Measurements from ENCODE around the gene JOSD2.
"Not testable (repeated sequence)": the region's sequence is repeated elsewhere in the genome, so short reads cannot be mapped to it uniquely, and the experiment has no call there.

Gene JOSD2

DNA sequence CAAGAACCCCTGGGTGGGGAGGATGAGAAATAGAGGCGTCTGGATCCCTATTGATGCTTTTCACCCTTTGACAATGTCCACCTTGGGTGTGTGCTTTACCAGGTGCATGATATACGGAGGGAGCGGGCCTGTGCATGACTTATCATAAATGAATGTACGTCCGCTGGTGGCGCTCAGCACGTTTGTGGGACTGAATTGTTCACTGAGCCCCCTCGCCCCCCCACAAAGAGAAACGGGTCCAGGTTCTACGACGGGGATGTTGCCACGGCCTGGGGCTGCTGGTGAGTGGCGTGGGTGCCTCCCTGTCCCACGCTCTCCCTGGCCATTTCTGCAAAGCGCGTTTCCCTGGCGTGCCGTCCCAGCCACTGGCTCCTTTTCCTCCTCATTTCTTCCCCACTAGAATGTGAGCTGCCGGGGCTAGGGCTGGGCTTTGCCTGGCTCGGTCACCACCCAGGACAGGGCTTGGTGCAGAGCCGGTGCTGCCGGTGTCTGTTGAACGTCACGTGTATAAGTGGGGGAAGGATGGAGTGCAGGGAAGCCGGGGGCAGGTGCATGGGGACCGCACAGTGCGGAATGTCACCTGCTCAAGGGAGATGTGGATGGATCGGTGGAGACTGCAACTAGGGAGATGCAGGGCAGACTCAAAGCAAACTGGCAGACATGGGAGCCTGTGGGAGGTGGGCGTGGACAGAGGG lies 35.7 kb upstream of the JOSD2 start:
- DNase-seq, result no peak

DNA sequence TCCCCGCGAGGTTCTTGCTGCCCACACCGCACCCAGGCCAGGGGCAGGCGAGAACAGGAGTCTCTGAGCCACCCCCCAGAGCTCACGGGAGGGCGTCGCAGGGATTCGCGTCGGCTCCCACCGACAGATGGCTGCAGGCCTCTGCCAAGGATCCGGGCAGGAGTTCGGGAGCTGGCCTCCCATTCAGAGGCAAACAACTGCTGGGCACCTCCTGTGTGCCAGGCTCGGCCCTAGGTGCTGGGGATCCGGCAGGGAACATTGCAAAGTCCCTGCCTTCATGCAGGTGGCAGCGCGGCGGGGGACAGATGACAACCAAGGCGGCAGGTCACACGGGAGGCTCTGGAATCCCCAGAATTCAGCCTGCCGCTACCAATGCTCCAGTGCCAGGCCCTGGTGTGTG lies 32.0 kb upstream of the JOSD2 start:
- DNase-seq, result no peak

DNA sequence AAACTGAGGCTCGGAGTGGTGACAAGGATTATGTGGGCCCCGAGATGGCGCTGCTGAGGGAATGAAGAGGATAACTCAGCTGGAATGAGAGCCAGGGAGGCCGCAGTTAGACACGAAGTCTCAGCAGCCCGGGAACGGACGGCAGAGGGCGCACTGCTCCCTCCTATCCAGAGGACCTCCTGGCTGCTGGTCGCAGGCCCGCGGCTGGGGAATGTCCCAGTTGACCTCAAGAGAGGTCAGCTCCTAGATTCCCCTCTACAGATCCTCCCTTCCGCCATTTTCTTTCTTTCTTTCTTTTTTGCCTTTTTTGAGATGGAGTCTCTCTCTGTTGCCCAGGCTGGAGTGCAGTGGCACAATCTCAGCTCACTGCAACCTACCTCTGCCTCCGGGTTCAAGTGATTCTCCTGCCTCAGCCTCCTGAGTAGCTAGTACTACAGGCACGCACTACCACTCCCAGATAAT lies 26.8 kb upstream of the JOSD2 start:
- DNase-seq, result no peak

DNA sequence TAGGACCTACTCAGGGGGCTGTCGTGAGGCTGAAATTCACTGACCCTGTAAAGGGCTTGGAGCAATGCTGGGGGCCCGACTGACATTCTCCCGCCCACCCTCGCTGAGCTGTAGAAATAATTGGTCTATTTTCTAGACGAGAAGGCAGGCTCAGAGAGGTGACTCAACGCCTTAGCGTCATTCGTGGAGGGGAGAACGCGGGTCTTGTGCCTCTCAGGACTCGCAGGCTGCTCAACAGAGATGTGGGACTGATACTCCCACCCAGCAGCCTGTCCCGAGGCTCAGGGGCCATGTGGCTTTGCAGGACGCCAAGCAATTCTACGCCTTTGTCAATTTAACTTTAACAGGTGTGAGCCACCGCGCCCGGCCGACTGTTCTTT lies 26.3 kb upstream of the JOSD2 start:
- DNase-seq, result no peak

DNA sequence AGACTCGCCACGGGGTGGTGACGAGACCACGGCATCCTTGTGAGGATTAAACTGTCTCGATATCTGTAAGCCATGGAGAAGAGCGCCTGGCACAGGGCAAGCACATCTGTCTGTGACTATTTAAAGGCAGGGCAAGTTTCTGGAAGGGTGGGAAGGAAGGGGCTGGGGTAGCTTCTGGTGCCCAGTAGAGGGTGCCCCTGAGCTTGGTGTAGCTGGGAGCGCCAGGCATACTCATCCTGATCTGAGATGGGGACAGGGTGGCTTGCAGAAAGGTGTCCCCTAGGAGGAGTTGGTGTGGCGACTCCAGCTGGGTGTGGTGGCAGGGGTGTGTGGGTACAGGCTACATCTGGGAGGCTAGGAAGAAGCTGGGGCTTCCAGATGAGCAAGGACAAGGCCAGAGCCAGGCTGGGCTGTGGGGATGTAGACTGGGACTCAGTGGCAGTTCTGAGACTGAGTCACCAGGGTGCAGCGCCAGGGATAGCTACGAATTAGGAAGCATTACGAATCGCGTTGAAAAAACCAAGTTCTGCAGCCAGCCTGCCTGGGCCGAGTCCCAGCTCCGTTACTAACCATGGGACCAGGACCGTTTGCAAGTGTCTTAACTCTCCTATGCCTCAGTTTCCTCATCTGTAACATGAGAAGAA lies 25.8 kb upstream of the JOSD2 start:
- no peak for DNase-seq

DNA sequence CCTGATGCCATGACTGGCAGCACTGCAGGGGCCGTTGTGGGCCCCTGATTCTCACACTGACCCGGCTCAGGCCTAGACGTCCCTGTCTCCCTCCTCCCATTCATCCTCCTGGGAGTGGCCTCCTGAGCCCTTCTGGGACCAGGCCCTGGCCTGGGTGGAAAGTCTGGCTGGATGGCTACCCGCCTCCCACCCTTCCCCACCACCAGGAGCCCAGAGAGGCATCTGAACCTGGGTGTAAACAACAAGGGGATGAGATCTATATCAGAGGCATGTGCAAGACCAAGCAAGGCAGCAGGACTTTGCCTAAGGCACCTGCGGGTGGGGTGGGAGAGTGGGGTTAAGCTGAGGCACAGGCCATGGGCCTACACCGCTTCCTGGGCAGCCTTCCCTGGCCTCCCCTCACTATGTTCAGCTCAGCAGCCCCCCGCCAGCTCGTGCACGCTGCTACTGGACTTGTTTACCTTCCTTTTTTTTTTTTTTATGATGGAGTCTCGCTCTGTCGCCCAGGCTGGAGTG lies 24.7 kb upstream of the JOSD2 start:
- no peak for DNase-seq

DNA sequence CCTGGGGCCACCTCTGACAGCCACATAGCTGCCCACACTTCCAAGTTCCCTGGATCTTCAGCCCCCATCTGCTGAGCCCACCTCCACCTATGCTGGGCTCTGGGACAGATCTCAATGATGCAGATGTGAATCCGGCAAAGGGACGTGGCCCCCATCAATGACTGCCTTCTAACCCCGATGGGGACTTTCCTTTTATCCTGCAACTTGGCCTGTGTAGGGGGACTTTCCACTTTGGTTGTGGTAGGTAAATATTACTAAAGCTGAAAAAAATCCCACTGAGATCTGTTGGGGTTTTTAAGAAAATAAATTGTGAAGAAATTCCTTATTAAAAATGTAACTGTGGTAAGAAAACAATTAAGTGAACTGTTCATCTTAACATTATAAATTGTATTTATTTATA lies 23.5 kb upstream of the JOSD2 start:
- DNase-seq, result no peak

DNA sequence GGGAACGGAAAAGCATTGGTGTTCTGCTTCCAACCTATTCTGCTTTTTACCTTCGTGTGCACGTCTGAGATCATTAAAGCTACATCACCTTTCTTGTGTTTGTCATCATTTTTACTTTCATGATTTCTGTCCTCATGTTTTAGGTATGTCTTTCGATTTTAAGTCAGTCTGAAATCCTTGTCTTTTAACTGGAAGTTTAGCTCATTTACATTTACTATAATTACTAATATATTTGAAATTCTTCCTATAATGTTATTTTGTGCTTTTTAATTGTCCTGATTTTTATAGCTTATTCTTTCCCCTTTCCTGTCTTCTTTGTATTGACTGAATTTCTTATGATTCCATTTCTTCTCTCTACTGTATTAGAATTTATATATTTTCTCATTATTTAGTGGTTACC lies 22.0 kb upstream of the JOSD2 start:
- no peak for DNase-seq

DNA sequence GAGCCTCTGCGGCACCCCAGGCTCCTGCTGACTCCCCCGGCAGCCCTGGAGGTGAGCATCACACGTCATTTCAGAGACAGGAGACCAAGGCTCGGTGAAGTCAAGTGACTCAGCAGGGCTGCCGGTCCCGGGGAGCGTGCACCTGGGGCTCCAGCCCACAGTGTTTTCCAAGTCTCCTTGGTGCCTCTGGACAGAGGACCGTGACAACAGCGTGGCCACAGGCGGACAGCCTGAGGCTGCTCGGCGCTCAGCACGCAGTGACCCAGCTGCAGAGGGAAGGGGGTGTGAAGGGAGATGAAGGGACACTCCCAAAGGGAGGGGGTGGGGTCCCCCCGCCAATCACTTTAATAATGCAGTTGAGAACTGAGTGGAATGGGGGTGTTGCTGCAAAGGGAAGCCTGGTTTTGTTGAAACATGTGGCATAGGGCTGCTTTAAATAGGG lies 20.2 kb upstream of the JOSD2 start:
- no peak for DNase-seq

DNA sequence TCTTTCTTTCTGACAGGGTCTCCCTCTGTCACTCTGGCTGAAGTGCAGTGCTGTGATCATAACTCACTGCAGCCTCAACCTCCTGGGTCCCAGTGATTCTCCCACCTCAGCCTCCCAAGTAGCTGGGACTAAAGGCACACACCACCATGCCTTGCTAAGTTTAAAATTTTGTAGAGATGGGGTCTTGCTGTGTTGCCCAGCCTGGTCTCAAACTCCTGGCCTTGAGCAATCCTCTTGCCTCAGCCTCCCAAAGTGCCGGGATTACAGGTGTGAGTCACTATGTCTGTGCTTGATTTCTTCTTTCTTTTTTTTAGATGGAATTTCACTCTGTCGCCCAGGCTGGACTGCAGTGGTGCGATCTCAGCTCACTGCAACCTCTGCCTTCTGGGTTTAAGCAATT lies 17.1 kb upstream of the JOSD2 start:
- not testable (repeated sequence) for DNase-seq

DNA sequence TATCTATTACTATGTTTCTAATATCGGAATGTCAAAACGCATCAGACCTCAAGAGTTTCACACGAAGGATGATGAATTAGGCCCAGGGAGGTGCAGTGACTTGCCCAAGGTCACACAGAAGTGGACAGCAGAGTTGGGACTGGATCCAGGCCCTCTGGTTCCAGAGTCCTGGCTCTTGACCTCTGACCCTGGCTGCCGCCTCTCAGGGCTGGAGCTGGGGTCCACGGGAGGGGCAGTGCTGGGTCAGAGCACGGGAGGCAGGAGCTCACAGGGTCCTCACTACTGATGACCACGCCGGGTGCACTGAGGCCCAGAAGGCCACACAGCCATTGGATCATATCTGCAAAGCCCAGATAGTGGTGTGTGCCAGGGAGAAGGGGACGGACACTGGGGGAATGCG lies 11.9 kb upstream of the JOSD2 start:
- DNase-seq, result no peak

DNA sequence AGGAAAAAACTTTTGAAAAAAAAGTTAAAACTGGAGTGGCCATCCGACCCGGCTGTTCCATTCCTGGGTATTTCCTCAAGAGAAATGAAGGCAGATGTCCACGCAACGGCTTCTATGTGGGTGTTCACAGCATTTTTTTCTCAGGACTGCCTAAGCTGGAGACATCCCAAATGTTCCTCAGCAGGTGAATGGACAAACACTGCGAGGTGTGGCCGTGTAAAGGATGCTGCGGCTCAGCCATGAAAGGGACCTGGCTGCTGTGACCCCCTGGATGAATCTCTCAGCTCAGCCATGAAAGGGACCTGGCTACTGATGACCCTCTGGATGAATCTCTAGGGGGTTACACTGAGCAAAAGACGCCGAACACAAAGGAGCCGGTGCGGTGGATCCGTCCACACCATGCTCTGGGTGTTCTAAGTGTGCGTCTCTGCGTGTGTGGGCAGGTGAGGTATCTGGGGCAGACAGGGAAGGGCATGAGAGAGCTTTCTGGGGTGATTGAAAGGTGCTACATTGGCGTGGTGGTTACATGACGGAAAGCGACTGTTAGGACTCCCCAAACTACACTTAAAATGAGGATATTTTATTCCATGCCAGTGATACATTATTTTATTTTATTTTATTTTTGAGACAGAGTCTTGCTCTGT lies 10.0 kb upstream of the JOSD2 start:
- no peak for DNase-seq

DNA sequence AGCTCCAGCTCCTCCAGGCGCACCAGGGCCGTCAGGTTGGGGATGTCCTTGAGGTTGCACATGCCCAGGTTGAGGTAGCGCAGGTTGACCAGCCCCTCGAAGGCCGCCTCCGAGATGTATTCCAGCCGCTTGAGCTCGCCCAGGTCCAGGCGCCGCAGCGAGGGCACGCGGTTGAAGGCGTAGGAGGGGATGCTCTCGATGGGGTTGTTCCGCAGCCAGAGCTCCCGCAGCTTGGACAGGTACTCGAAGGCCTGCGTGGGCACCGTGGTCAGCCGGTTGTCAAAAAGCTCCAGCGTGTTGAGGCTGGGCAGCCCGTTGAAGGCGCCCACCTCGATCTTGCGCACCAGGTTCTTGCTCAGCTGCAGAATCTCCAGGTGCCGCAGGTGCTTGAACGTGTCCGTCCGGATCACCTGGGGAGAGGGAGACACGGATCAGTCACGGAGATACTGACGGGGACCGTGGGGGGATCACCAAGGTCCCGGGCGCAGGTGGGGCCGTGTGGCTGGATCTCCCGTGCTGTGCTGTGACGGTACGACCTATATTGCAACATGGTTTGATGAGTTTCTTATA lies 8.1 kb upstream of the JOSD2 start:
- no peak for DNase-seq

DNA sequence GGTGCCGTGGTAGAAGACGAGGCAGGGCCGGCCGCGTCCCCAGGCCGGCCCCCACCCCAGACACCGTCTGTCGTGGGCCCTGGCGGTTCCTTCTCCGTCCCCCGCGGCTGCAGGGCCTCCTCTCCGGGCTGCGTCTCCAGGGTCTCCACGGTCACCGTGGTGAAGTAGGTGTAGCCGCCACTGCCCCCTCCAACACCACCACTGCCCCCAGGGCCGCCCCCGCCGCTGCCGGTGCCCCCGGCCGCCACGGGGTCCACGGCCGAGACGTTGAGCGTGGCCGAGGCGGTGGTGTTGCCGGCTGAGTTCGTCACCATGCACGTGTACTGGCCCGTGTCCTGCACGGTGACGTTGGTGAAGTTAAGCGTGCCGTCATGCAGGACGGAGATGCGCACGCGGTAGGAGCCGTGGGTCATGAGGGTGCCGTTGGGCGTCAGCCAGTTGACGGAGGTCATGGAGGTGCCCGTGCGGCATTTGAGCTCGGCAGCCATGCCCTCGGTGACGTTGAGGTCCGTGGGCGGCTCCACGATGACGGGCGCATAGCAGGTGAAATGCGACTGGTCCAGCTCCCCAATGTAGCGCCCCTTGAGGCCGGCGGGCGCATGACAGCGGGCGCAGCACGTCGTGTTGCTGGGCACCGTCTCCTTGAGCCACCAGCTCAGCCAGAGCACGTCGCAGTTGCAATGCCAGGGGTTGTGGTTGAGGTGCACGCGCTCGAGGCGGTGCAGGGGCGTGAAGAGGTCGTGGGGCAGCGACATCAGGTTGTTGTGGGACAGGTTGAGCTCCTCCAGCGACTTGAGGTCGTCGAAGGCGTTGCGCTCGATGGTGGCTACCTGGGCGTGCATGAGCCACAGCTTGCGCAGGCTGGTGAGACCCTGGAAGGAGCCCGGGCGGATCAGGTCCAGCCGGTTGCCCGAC lies 7.4 kb upstream of the JOSD2 start:
- no peak for DNase-seq

DNA sequence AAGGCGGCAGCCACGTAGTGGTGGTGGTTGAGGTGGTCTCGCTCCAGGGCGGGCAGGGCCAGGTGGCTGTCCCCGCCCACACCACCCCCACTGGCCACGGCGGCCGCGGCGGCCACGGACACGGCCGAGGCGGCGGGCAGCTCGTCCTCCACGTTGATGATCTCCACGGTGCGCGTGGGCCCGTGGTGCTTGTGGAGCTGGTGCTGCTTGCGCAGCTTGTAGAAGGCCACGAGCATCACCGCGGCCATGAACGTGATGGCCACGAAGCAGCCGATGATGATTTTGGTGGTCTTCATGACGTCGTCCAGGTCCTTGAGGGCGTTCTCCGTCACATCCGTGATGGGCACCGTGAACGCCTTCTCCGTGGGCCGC lies 6.7 kb upstream of the JOSD2 start:
- DNase-seq, result no peak

DNA sequence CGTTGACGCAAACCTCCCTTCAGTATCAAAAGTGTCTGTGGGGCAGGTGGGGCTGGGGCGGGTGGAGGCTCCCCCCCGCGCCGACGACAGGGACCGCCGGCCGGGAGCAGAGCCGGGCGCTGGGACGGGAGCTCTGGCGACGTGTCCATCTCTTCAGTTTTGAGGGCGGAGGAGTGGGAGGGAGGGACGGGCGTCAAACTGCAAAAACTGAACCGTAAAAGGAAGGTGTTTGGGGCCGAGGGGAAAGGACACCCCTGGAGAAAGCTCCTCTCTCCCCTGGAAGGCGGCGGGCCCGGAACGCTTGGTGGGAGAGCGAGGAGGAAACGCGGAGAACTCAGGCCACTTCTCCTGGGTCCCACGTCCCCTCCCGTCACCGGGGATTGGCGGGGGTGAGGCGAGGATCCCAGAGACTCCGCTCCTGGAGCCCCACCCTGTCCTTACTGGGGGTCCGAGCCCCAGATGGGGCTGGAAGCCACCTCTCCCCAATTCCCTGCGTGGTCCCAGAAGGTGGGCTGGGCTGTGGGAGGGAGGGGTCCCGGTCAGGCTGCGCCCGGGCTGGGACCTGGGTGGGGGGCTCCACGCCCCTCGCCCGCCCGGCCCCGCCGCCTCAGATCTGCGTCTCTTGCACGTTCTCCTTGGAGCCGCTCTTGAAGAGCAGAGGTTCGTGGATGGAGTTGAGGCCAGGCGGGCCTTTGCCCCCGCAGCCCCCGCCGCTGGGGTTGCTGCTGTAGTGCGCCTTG lies 6.1 kb upstream of the JOSD2 start:
- no peak for DNase-seq

DNA sequence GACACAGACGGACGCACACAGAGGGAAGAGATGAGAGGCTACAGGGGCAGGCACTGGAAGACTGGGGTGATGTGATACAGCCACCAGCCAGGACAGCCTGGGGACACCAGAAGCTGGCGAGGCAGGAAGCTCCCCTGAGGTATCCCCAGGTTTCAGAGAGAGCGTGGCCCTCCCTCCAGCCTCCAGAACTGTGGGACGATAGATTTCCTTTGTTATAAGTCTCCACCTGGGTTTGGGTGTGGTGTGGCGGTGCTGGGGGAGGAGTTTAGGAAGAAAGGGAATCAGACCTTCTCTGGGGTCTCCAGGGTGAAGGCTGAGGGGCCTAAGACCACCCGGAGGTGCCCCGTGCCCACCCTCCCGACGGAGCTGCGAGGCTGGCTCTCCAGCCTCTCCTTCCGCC lies 5.5 kb upstream of the JOSD2 start:
- DNase-seq, result no peak

DNA sequence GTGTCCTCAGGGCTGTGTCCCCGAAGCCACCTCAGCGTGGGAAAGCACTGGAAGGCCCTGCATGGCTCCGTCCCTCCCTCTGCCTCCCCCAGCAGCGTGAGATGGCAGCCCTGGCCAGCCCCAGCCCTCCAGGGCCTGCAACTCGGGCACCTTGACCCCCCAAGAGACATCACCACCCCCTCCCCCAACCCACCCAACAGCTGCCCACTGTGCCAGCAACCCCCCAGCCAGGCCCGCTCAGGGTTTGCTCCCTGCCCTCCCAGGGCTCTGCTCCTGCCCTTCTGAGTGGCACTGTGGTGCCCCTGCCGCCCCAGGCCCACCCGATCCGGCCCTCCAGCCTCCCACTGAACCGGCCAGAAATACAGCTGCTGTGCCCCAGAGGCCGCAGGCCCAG lies 4.2 kb upstream of the JOSD2 start:
- no peak for DNase-seq

DNA sequence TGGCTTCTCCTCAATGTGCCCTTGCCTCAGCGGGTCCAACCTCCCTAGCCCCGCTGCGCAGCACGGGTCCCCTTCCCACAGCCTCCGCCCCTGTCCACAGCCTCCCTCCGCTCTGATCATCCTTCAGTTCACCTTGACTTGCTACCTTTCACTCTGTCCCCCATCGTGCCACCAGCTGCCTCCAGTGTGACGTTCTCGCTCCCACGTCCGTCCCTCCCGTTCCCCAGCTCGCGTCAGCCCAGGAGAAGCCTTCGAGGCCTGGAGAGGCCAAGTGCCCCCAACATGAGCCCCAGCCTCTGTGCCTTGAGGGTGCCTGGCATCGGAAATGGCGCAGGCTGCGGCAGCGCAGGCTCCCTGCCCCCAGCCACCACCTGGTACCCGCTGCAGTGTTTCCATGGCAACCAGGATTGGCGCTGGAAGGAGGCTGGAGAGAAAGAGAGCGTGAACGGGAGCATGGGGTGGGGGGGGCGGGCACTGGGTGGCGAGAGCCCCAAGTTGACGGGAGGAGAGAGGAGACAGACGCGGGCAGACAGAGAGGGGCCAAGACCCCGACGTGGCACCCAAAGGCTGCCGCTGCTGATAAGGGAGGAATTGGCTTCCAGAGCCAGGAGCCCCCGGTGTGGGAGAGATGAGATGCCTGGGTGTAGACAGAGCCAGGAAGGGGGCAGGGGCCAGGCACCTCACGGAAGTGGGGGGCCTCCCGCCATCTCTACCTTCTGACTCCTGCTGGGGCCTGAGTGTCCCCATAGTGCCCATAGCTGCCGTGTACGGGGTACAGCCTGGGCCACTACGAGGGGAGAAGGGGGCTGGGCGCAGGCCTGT lies 3.6 kb upstream of the JOSD2 start:
- no peak for DNase-seq

DNA sequence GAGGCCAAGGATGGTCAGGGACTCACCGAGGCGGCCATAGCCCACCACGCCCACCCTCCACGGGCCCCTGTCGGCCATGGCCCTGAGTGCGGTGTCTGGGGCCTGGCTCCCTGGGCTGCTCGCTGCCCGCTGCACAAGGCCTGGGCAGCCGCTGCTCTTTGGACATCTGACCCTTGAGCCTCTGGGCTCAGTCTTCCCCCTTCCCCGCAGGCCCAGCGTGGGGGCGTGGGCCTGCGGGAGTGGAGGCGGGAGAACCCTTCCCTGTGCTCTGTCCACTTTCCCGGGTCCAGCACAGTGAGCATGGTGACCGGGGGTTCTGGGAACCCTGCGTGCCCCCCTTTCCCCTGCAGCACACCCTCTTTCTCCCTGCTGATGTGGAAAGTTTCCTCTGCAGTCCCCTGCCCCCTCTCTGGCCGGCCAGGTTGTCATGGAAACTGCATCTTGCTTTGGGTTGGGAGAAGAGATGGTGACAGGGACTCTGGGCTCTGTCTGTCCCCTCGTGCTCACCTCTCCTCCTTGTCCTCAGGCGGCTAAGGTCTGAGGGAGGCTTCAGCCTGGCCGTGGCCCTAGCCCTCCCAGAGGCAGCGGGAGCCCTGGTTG lies 2.9 kb upstream of the JOSD2 start, which contains the start of gene ASPDH:
ASPDH (minus strand) TSS at position 168 of the 600 bp plus-strand sequence; CDS start at position 78, 90 bp downstream.
- no peak for DNase-seq
